Measurements from ENCODE around the gene TMEM120B. TPM values are rescaled to one million over a fixed set of nuclear protein-coding genes. Genes with fewer than 3 reads are reported as not detected.
A peak's percentile ranks its signal among the peaks of the same experiment; 100 is the strongest.

TMEM120B gene
- total and polyA plus RNA-seq, 2 of the 4 experiments (the other 2 are of a cell fraction), result 10.6 to 18.4 TPM

DNA sequence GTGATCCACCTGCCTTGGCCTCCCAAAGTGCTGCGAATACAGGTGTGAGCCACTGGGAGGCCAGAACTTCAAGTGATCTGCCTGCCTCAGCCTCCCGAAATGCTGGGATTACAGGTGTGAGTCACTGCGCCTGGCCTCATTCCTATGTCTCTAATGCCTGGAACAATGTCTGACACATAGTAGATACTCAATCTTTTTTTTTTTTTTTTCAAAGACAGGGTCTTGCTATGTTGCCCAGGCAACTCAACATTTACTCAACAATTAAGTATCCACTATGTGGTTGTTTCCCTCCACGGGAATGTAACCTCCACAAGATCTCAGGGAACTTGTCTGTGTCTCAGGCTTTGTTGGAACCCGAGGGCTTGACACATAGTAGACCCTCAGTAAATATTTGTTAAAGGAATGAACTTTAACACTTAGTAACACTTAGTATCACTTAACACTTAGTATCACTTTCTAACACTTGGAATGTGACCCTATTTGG lies 3.0 kb upstream of the TMEM120B start:
- Histone ChIP-seq H3K23ac (ENCODE audit: low read depth, low read length) (no peak overlapping the region), H2AFZ (replicated peaks; ENCODE audit: low read length, poor library complexity) (no peak overlapping the region), H3K14ac (replicated peaks; ENCODE audit: low read depth, low read length) (no peak overlapping the region), H3K9ac (ENCODE audit: low read depth, low read length) (no peak overlapping the region), H3K9me1 (ENCODE audit: insufficient read depth, low read length) (peaks cover 10% of the 10 kb centered on the region), H2BK5ac (ENCODE audit: low read depth, low read length, poor library complexity, severe bottlenecking) (no peak overlapping the region), H3K9me3 (ENCODE audit: control insufficient read depth, insufficient read depth, low read length) (peaks cover 2% of the 10 kb centered on the region; the same call in 1 of the 2 replicates), H3K36me3 (ENCODE audit: control insufficient read depth, insufficient read depth, low read length) (no peaks in the 10 kb centered on the region), H3K27ac (ENCODE audit: insufficient read depth, low read length) (no peak overlapping the region), H3K56ac (ENCODE audit: extremely low read depth, insufficient read depth, low read length) (no peak overlapping the region), H2AK5ac (ENCODE audit: low read depth, low read length) (no peak overlapping the region), H4K5ac (ENCODE audit: low read depth, low read length) (no peak overlapping the region), H3K4ac (ENCODE audit: low read depth, low read length) (no peak overlapping the region), H2AK9ac (replicated peaks; ENCODE audit: low read depth, low read length, poor library complexity) (no peak overlapping the region), H2BK15ac (ENCODE audit: low read depth, low read length) (no peak overlapping the region), H3K4me1 (ENCODE audit: control insufficient read depth, insufficient read depth, low read length) (peaks cover 6% of the 10 kb centered on the region), H2BK120ac (ENCODE audit: low read depth, low read length) (no peak overlapping the region), H3K4me2 (ENCODE audit: low read depth, low read length) (no peak overlapping the region), H3K27me3 (ENCODE audit: control insufficient read depth, insufficient read depth, low read length) (no peaks in the 10 kb centered on the region), H4K20me1 (ENCODE audit: insufficient read depth, low read length) (peaks cover 6% of the 10 kb centered on the region; the same call in 1 of the 2 replicates), H4K91ac (ENCODE audit: insufficient read depth, low read depth, low read length) (no peak overlapping the region), H4K8ac (ENCODE audit: low read depth in 2 of 2, low read length in 2 of 2) (no peak overlapping the region), H2BK20ac (ENCODE audit: low read depth, low read length) (no peak overlapping the region), H3K18ac (ENCODE audit: low read depth, low read length) (no peak overlapping the region), H3K79me1 (ENCODE audit: low read depth in 1 of 2, low read length in 2 of 2) (peaks cover 13 to 27% of the 10 kb centered on the region in 2 experiments; a peak in 3 of 4 replicates), H3K4me3 (ENCODE audit: insufficient read depth, low read depth, low read length) (no peak overlapping the region)
- BruUV-seq (replicated peaks), result no TSS peak
- 53% methylated on average over 3 of the region's 5 CpGs; no CpG with 5 or more reads in 1 of the 2 experiments for WGBS, 2 experiments (ENCODE audit: extremely low coverage in 2 of 2, insufficient read length in 1 of 2)
- TF ChIP-seq, protein P1, sequence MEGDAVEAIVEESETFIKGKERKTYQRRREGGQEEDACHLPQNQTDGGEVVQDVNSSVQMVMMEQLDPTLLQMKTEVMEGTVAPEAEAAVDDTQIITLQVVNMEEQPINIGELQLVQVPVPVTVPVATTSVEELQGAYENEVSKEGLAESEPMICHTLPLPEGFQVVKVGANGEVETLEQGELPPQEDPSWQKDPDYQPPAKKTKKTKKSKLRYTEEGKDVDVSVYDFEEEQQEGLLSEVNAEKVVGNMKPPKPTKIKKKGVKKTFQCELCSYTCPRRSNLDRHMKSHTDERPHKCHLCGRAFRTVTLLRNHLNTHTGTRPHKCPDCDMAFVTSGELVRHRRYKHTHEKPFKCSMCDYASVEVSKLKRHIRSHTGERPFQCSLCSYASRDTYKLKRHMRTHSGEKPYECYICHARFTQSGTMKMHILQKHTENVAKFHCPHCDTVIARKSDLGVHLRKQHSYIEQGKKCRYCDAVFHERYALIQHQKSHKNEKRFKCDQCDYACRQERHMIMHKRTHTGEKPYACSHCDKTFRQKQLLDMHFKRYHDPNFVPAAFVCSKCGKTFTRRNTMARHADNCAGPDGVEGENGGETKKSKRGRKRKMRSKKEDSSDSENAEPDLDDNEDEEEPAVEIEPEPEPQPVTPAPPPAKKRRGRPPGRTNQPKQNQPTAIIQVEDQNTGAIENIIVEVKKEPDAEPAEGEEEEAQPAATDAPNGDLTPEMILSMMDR (conservative IDR thresholded peaks at IDR 0.05; ENCODE audit: low read depth, low read length), result peak; percentile 10; the same call in 1 of the 2 replicates
- no peak for TF ChIP-seq NFE2L2 (IDR thresholded peaks at IDR 0.05; ENCODE audit: low read depth, low read length)
- no peak for TF ChIP-seq CEBPB (IDR thresholded peaks at IDR 0.05; ENCODE audit: low read depth, low read length)
- TF ChIP-seq, protein P2, sequence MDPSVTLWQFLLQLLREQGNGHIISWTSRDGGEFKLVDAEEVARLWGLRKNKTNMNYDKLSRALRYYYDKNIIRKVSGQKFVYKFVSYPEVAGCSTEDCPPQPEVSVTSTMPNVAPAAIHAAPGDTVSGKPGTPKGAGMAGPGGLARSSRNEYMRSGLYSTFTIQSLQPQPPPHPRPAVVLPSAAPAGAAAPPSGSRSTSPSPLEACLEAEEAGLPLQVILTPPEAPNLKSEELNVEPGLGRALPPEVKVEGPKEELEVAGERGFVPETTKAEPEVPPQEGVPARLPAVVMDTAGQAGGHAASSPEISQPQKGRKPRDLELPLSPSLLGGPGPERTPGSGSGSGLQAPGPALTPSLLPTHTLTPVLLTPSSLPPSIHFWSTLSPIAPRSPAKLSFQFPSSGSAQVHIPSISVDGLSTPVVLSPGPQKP (IDR thresholded peaks at IDR 0.05; ENCODE audit: borderline replicate concordance, low read depth, low read length), result no peak
- TF ChIP-seq RFX5 (IDR thresholded peaks at IDR 0.05; ENCODE audit: low read depth, low read length), result no peak
- TF ChIP-seq SMC3 (IDR thresholded peaks at IDR 0.05; ENCODE audit: low read depth, low read length), result peak; percentile 31; the same call in 1 of the 2 replicates
- TF ChIP-seq FOS (IDR thresholded peaks at IDR 0.05; ENCODE audit: low read depth, low read length), result peak; percentile 78
- no peak for TF ChIP-seq RCOR1 (IDR thresholded peaks at IDR 0.05; ENCODE audit: insufficient replicate concordance, low read length)
- TF ChIP-seq RAD21 (IDR thresholded peaks at IDR 0.05; ENCODE audit: low read length), result peak; percentile 24; the same call in 1 of the 2 replicates
- no peak for TF ChIP-seq POLR2A (IDR thresholded peaks at IDR 0.05; ENCODE audit: low read depth, low read length)
- no peak for TF ChIP-seq MAZ (IDR thresholded peaks at IDR 0.05; ENCODE audit: borderline replicate concordance, low read depth, low read length)
- no peak for TF ChIP-seq MAFK (IDR thresholded peaks at IDR 0.05; ENCODE audit: low read depth, low read length)
- DNase-seq (peak; percentile 83), ATAC-seq (ENCODE audit: low read depth) (no peak)
- in situ Hi-C loops (cut with MboI; ENCODE audit: low sequenced_read_pairs), result no loop called here
- POLR2A ChIA-PET (ENCODE audit: unreplicated experiment), result no interaction called here
- CTCF ChIA-PET, result no interaction called here
- dilution Hi-C loops (cut with HindIII; ENCODE audit: low sequenced_read_pairs, unreplicated experiment), result no loop called here
- intact Hi-C loops (cut with micrococcal nuclease), result no loop called here

Data from IMR-90 (cell line).